ENCODE results near the gene HAVCR1.

GRCh38 chr5:156984064-156984463 lies 74.9 kb downstream of the HAVCR1 start:
- TF ChIP-seq CTCF (conservative IDR thresholded peaks at IDR 0.05; ENCODE audit: low read depth in 2 of 2) (no peak), ZNF462 (CRISPR knock-in tag; IDR thresholded peaks at IDR 0.05) (no peak), ETS1 (IDR thresholded peaks at IDR 0.05) (no peak), REST (IDR thresholded peaks at IDR 0.05; ENCODE audit: unreplicated experiment) (no peak), EZH2phosphoT487 (IDR thresholded peaks at IDR 0.05; ENCODE audit: unreplicated experiment) (no peak), EZH2 (IDR thresholded peaks at IDR 0.05; ENCODE audit: low read depth, unreplicated experiment) (no peak), ZNF114 (CRISPR knock-in tag; IDR thresholded peaks at IDR 0.05) (no peak), POLR2AphosphoS5 (IDR thresholded peaks at IDR 0.05; ENCODE audit: low read depth) (no peak), ZNF331 (CRISPR knock-in tag; IDR thresholded peaks at IDR 0.05; ENCODE audit: low read depth) (no peak), CREB1 (CRISPR knock-in tag; IDR thresholded peaks at IDR 0.05; ENCODE audit: low read depth) (no peak), JUNB (IDR thresholded peaks at IDR 0.05; ENCODE audit: unreplicated experiment) (no peak), STAT1 (IDR thresholded peaks at IDR 0.05; ENCODE audit: unreplicated experiment) (no peak), NANOG (IDR thresholded peaks at IDR 0.05; ENCODE audit: borderline replicate concordance) (no peak)
